ENCODE results near the gene GPX2.
"Not testable (repeated sequence)": the region's sequence is repeated elsewhere in the genome, so short reads cannot be mapped to it uniquely, and the experiment has no call there.

The GPX2 gene

DNA sequence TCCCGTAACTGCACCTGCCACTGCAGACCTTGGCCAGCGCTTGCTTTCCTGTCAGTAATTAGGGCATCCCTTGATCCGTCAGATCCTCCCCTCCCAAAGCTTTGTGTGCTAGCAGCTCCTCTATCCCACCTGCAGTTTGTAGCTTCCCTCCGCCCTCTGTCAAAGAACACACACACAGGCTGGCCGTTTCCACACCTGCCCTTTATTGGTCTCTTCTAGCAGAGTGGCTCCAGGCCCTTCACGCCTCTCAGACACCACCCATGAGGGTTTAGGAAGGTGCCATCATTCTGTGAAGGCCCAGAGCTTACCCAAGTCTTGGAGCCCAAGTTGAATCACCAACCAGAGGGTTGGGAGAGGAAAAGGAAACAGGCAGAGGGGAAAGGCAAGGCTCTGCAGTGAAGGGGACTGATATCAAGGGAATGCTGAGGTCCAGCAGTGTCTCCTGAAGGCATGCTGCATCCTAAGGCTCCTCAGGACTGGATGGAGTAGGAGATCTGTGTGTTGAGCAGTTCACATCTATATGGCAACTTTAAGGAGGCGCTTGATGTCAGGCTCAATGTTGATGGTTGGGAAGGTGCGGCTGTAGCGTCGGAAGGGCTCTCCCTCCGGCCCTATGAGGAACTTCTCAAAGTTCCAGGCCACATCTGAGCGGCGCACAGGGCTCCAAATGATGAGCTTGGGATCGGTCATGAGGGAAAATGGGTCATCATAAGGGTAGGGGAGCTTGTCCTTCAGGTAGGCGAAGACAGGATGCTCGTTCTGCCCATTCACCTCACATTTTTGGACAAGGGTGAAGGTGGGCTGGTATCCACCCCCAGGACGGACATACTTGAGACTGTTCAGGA lies 3.4 kb downstream of the GPX2 start:
- DNase-seq = no peak

GRCh38 chr14:64937821-64938193 lies 4.7 kb downstream of the GPX2 start:
- DNase-seq = no peak

GRCh38 chr14:64937171-64937820 lies 5.2 kb downstream of the GPX2 start:
- DNase-seq = no peak

DNA sequence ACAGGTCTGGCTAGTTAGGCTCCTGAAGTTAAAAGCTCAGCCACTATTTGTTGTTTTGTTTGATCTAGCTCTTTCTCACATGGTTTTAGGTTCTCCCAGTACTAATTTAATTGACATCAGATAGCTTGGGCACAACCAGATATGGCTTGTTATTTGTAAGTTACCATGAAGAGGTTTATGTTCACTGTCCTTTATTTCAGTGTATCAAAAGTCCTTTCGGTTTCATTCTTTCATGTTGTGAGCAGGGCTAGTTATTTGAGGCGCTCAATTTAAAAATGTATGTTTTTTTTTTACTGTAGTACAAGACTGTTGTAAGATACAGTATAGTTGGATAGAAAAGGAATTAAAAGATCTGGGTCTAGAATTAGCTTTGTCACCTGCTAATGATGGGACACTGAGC lies 7.0 kb downstream of the GPX2 start:
- DNase-seq = no peak

GRCh38 chr14:64934338-64934929 lies 8.1 kb downstream of the GPX2 start:
- DNase-seq = no peak

GRCh38 chr14:64932231-64932630 lies 10.3 kb downstream of the GPX2 start:
- no peak for DNase-seq

DNA sequence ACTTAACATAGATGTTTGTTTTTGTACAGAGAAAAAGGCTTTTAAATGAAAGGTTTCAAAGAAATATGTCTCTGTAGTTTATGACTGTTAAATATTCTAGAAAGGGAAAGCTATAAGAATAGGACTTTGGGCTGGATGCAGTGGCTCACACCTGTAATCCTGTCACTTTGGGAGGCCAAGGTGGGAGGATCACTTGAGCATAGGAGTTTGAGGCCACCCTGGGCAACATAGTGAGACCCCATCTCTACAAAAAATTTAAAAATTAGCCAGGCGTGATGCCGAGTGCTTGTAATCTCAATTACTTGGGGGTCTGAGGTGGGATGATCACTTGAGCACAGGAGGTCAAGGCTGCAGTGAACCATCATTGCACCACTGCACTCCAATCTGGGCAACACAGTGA lies 11.4 kb downstream of the GPX2 start:
- DNase-seq = no peak

DNA sequence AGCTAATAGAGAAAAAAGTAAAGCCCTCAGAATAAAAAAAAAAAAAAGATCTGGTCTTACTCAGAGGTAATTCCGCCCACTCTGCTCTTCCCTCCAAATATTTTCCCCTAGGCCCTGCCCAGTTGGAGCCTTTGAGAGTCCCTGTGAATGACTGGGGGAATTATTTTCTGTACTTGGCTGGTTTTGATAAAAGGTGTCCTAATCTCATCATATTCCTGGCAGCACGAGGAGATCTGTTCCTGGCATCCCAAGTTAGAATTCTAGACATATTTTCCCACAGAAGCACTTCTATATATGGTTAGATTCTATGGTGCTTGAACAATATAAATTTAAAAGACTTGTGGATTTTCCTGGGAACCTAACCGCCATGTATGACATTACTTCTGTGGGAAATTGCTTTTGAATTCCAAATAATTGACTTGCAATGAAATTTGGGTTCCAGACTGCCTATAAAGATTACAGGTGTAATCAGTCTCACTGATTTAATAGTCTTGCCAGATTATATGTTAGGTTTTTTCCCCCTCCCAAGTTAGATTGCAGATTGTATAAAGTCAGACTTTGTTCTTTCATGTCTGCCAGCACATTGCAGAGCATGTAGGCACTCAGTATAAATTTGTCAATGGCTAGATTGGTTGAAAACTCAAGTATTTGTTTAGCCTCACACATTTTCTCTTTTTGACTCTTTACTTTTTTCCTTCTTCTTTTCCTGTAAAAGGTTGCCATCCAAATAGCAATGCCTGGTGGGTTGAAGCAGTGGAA lies 12.3 kb downstream of the GPX2 start:
- DNase-seq = no peak

- DNase-seq = no peak
Observed at GRCh38 chr14:64929014-64929359, 13.6 kb downstream of the GPX2 start.

GRCh38 chr14:64928239-64929013 lies 14.1 kb downstream of the GPX2 start:
- DNase-seq = peak in 1 of 2 donors; percentile 37

- DNase-seq = no peak
Observed at GRCh38 chr14:64927031-64927430, 15.5 kb downstream of the GPX2 start.

GRCh38 chr14:64926398-64926995 lies 16.0 kb downstream of the GPX2 start:
- no peak for DNase-seq

- DNase-seq = no peak
Observed at GRCh38 chr14:64923015-64923414, 19.5 kb downstream of the GPX2 start.

DNA sequence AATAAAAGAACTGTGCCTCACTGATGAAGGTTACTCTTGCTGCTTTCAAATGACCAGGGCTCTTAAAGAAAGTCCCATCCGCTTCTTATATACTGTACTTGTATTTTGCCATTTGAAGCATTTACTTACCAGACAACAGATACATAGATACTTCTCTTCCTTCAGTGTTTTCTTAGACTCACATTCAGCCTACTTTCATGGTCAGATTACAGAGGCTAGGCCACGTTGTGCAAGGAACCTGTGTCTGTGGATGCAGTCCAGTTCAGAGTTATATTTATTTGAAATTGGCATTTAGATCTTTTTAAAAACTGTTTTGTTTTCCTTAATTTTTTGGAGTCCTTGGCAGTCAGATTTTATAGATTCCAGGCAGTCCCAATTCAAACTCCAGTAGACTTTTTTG lies 22.1 kb downstream of the GPX2 start:
- DNase-seq = no peak

DNA sequence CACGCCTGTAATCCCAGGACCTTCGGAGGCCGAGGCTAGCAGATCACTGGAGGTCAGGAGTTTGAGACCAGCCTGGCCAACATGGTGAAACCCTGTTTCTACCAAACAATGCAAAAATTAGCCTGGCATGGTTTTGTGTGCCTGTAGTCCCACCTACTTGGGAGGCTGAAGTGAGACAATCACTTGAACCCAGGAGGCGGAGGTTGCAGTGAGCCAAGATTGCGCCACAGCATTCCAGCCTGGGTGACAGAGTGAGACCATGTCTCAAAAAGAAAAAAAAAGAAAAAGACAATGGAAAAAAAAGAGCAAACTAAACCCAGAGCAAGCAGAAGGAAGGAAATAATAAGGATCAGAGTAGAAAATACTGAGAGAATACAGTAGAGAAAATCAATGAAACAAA lies 22.9 kb downstream of the GPX2 start:
- no peak for DNase-seq

DNA sequence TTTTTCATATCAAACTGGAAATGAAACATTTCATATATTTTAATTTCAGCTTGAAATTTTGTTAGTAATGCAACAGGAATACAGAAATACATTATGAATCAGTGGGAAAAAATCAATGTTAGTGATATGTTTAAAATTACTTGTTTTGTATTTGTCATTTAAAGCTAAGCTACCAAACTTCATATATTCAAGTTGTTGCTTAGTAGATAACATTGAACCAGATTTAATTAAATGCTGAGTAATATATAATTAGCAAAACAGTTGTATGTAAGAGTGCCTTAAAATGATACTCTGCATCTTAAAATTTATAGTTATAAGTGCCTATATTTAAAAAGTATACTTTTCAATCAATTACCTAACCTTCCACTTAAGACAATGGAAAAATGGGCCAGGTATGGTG lies 23.3 kb downstream of the GPX2 start:
- DNase-seq = no peak

GRCh38 chr14:64918216-64918615 lies 24.3 kb downstream of the GPX2 start:
- no peak for DNase-seq

- peak in 1 of 2 donors; percentile 6 for DNase-seq
Observed at GRCh38 chr14:64915797-64916196, 26.7 kb downstream of the GPX2 start.

GRCh38 chr14:64915029-64915424 lies 27.5 kb downstream of the GPX2 start:
- DNase-seq = no peak

DNA sequence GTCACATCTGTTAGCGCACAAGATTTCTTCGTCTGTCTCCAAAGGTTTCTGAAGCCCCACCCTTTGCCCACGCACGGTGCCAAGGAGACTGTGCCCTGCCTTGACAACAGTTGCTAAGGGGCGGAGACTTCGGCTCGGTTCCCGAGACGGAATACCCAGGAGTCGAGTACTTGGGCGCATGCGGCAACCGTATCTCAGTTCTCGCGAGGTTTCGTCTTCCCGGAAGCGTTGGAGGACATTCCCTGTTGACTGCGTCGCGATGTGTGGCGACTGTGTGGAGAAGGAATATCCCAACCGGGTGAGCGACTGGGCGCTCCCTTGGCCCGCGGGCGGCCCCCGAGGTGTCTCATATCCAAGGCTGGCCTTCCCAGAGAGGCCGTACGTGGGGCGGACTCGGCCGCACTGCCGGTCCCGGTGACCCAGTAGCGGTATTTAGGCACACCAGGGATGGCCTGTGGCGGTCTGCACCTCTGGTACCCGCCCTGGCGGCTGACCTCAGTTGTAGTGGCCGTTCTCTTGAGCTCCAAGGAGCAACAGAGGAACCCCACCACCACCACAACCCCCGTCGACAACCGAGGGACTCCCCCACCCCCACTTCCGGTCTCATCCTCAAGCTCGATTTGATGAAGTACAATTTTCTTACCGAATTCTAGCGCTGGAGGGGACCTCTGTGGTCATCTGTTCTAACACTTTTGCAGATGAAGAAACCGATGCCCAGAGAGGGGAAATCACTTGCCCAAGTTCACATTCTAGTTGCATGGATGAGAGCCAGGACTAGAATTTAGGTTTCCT lies 28.1 kb downstream of the GPX2 start, which contains the start of gene CHURC1:
Gene CHURC1 (plus strand): TSS at position 219 of the 792 bp plus-strand sequence. CDS start 41 bp downstream, at position 260.
- peak; percentile 99 for DNase-seq

- DNase-seq = not testable (repeated sequence)
Observed at GRCh38 chr14:64913477-64913876, 29.1 kb downstream of the GPX2 start.

Data from CD4-positive, alpha-beta T cell treated with Interleukin-1 beta for 1 hour (primary cell).